Measurements from ENCODE around the gene DISC1. TPM values are rescaled to one million over a fixed set of nuclear protein-coding genes. Genes with fewer than 3 reads are reported as not detected.

DISC1 gene
- total and polyA plus RNA-seq, 2 donors (not counting 3 experiments of a cell fraction or from before 2014, with no cell fraction given), result 3.3 to 14.7 TPM

GRCh38 chr1:231594123-231594522 lies 32.5 kb upstream of the DISC1 start:
- FAIRE-seq (no peak), DNase-seq (ENCODE audit: low read depth, low spot score) (no peak)
- Histone ChIP-seq H3K27me3 (ENCODE audit: control insufficient read depth in 2 of 2, insufficient read depth in 2 of 2, low read length in 2 of 2) (no peaks in the 10 kb centered on the region), H3K9ac (replicated peaks; ENCODE audit: extremely low read depth, insufficient read depth, low read length) (no peak overlapping the region), H3K36me3 (ENCODE audit: control insufficient read depth in 2 of 2, extremely low read depth in 1 of 2, insufficient read depth in 2 of 2, low read length in 2 of 2) (no peaks in the 10 kb centered on the region), H3K9me3 (replicated peaks; ENCODE audit: control insufficient read depth, insufficient read depth, low read length) (no peaks in the 10 kb centered on the region), H3K79me2 (ENCODE audit: control insufficient read depth, insufficient read depth, low read length) (no peaks in the 10 kb centered on the region), H3K4me2 (ENCODE audit: insufficient read depth, low read length) (no peak overlapping the region), H3K4me1 (ENCODE audit: control insufficient read depth, extremely low read depth, insufficient read depth, low read length) (no peaks in the 10 kb centered on the region), H3K4me3 (replicated peaks in 1 of 3; ENCODE audit: insufficient read depth in 1 of 3, low read depth in 1 of 3, low read length in 3 of 3) (no peak overlapping the region), H2AFZ (ENCODE audit: low read depth, low read length) (no peak overlapping the region), H3K27ac (ENCODE audit: insufficient read depth, low read depth, low read length) (no peak overlapping the region), H3K9me1 (replicated peaks; ENCODE audit: control insufficient read depth, extremely low read depth, insufficient read depth, low read length) (no peaks in the 10 kb centered on the region), H4K20me1 (replicated peaks; ENCODE audit: control insufficient read depth, extremely low read depth, insufficient read depth, low read length) (no peaks in the 10 kb centered on the region)
- dilution Hi-C loops (cut with MboI; ENCODE audit: extremely low pct_ligation_motif_present, low sequenced_read_pairs) (no loop called here), intact Hi-C loops (cut with micrococcal nuclease) (no loop called here)
- ChIA-PET POLR2A (no interaction called here), CTCF (no interaction called here)
- no TSS peak for BruUV-seq (replicated peaks)
- TF ChIP-seq FOS (IDR thresholded peaks at IDR 0.05; ENCODE audit: borderline replicate concordance, insufficient read depth, low read length), result no peak
- TF ChIP-seq, protein P1, sequence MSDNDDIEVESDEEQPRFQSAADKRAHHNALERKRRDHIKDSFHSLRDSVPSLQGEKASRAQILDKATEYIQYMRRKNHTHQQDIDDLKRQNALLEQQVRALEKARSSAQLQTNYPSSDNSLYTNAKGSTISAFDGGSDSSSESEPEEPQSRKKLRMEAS (IDR thresholded peaks at IDR 0.05; ENCODE audit: insufficient read depth, insufficient read length), result no peak
- no peak for TF ChIP-seq CTCF (IDR thresholded peaks at IDR 0.05; ENCODE audit: extremely low read depth in 1 of 2, insufficient read depth in 1 of 2, low read depth in 1 of 2, low read length in 2 of 2)
- no peak for TF ChIP-seq MYC (IDR thresholded peaks at IDR 0.05; ENCODE audit: low read depth, low read length)
- TF ChIP-seq POLR2AphosphoS5 (IDR thresholded peaks at IDR 0.05; ENCODE audit: insufficient read depth, low read depth, low read length), result no peak
- no peak for TF ChIP-seq JUN (IDR thresholded peaks at IDR 0.05; ENCODE audit: borderline replicate concordance, insufficient read depth, insufficient read length, low read depth)
- no peak for TF ChIP-seq EZH2 (IDR thresholded peaks at IDR 0.05; ENCODE audit: borderline replicate concordance, low read depth, low read length, severe bottlenecking)
- no peak for TF ChIP-seq GATA2 (IDR thresholded peaks at IDR 0.05; ENCODE audit: insufficient read depth, insufficient read length, low read depth, low read length)
- no peak for TF ChIP-seq POLR2A (IDR thresholded peaks at IDR 0.05; ENCODE audit: low read depth, low read length)
